Measurements from ENCODE around the gene ZBTB20. TPM values are rescaled to one million over a fixed set of nuclear protein-coding genes. Genes with fewer than 3 reads are reported as not detected.

ZBTB20 gene
- total RNA-seq, 1 experiment from 2014 or later = 7.7 TPM

DNA sequence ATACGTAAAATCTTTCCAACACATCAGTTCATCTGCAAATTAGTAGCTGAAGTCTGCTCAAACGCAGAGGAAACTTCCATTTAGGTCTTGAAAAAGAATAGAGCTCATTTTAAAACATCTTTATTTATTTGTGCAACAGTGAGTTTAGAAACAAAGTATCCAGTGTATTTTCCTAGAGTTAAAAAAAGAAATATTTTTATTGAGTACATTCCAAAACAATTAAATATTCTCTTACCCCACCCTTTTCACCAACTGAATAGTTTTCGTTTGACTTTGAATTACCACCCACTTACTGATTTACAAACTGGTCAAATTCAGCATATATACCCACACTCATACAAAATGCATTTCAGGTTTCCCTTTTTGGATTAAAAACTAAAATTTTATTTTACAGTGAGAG lies 104.7 kb downstream of the ZBTB20 start:
- Histone ChIP-seq H3K4me1 (no peaks in the 10 kb centered on the region), H3K27ac (no peak overlapping the region), H3K9me3 (replicated peaks) (no peaks in the 10 kb centered on the region), H3K36me3 (no peaks in the 10 kb centered on the region), H3K27me3 (no peaks in the 10 kb centered on the region), H3K4me3 (no peak overlapping the region)
- DNase-seq = no peak

GRCh38 chr3:115040673-115041286 lies 106.3 kb downstream of the ZBTB20 start:
- Histone ChIP-seq H3K4me3 (no peak overlapping the region), H3K4me1 (no peaks in the 10 kb centered on the region), H3K27me3 (no peaks in the 10 kb centered on the region), H3K27ac (no peak overlapping the region), H3K36me3 (no peaks in the 10 kb centered on the region), H3K9me3 (replicated peaks) (no peaks in the 10 kb centered on the region)
- DNase-seq = peak; percentile 24 to 63

DNA sequence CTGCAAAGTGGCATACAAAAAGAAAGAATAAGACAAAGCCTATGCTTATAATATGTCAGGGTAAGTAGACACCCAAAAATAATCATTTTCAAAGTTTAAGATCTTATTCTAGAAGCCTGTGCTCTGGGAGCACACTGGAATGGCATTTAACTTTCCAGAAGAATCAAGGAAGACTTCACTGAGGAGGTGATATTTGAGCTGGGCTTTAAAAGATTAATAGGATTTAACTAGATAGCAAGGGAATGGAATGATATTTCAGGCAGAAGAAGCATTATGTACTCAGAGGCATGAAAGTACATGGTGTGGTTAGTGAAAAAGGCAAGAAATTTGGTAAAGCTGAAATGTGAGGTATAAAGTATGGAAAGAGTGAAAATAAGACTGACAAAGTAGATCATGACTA lies 106.8 kb downstream of the ZBTB20 start:
- Histone ChIP-seq H3K27ac (no peak overlapping the region), H3K4me3 (no peak overlapping the region), H3K27me3 (no peaks in the 10 kb centered on the region), H3K9me3 (replicated peaks) (no peaks in the 10 kb centered on the region), H3K36me3 (no peaks in the 10 kb centered on the region), H3K4me1 (no peaks in the 10 kb centered on the region)
- DNase-seq = no peak

- no peak overlapping the region for H3K4me3 ChIP-seq
- DNase-seq = no peak
- H3K27ac ChIP-seq = no peak overlapping the region
- H3K9me3 ChIP-seq (replicated peaks) = no peaks in the 10 kb centered on the region
- H3K27me3 ChIP-seq = no peaks in the 10 kb centered on the region
- H3K4me1 ChIP-seq = no peaks in the 10 kb centered on the region
- no peaks in the 10 kb centered on the region for H3K36me3 ChIP-seq
Measured at GRCh38 chr3:115038817-115039216, 108.3 kb downstream of the ZBTB20 start.

- Histone ChIP-seq H3K4me3 (no peak overlapping the region), H3K27ac (no peak overlapping the region), H3K36me3 (no peaks in the 10 kb centered on the region), H3K27me3 (no peaks in the 10 kb centered on the region), H3K9me3 (replicated peaks) (no peaks in the 10 kb centered on the region), H3K4me1 (no peaks in the 10 kb centered on the region)
- DNase-seq = no peak
Measured at GRCh38 chr3:115022835-115023398, 124.2 kb downstream of the ZBTB20 start.

- DNase-seq = no peak
- Histone ChIP-seq H3K4me1 (no peaks in the 10 kb centered on the region), H3K4me3 (no peak overlapping the region), H3K36me3 (no peaks in the 10 kb centered on the region), H3K9me3 (replicated peaks) (no peaks in the 10 kb centered on the region), H3K27ac (no peak overlapping the region), H3K27me3 (no peaks in the 10 kb centered on the region)
Measured at GRCh38 chr3:115022199-115022598, 124.9 kb downstream of the ZBTB20 start.

GRCh38 chr3:115021061-115021460 lies 126.0 kb downstream of the ZBTB20 start:
- no peak overlapping the region for H3K27ac ChIP-seq
- 0 out of 2 replicates have a peak, but pooled peaks cover 2% of the 10 kb centered on the region for H3K9me3 ChIP-seq (replicated peaks)
- no peaks in the 10 kb centered on the region for H3K36me3 ChIP-seq
- H3K4me3 ChIP-seq = no peak overlapping the region
- H3K4me1 ChIP-seq = no peaks in the 10 kb centered on the region
- no peaks in the 10 kb centered on the region for H3K27me3 ChIP-seq
- no peak for DNase-seq

GRCh38 chr3:115019900-115020299 lies 127.2 kb downstream of the ZBTB20 start:
- Histone ChIP-seq H3K36me3 (no peaks in the 10 kb centered on the region), H3K4me3 (no peak overlapping the region), H3K9me3 (replicated peaks) (0 out of 2 replicates have a peak, but pooled peaks cover 2% of the 10 kb centered on the region), H3K27me3 (no peaks in the 10 kb centered on the region), H3K4me1 (no peaks in the 10 kb centered on the region), H3K27ac (no peak overlapping the region)
- DNase-seq = no peak

DNA sequence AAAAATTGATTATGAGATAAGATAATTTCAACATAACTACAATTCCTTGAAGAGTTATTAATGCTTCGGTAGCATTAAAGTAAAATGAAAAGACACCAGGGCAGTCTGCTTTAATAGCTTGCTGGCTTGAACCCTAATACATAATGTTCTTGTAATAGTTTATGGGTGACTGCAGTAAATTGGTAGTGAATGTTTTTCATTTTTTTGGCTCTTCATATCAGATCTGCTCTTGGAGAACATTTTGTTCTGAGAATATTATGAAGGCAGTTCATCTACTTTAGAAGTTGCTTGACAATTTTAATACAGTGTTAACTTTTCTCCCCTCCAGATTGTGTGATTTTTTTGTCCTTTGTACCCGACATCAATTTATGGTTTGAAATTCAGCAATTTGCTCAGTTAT lies 128.4 kb downstream of the ZBTB20 start:
- H3K27ac ChIP-seq = no peak overlapping the region
- 0 out of 2 replicates have a peak, but pooled peaks cover 2% of the 10 kb centered on the region for H3K9me3 ChIP-seq (replicated peaks)
- DNase-seq = no peak
- no peaks in the 10 kb centered on the region for H3K27me3 ChIP-seq
- H3K4me1 ChIP-seq = no peaks in the 10 kb centered on the region
- no peak overlapping the region for H3K4me3 ChIP-seq
- no peaks in the 10 kb centered on the region for H3K36me3 ChIP-seq

DNA sequence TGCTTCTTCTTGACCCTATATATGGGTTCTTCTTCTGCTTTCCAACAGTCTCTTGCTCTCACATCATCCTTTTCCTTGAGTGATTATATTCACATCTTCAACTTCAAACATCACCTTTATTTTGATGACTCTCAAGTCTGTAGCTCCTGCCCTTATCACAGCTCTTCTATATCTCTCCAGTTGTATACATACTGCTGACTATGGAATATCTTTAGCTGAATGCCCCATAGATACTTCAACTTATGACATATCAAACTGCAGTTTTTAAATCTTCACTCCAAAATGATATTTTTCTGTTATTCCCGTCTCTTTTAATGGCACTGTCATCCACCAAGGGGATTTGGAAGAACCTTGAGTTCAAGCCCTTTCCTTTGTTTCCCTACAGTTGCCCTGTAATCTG lies 139.1 kb downstream of the ZBTB20 start:
- H3K4me3 ChIP-seq = no peak overlapping the region
- H3K4me1 ChIP-seq = no peaks in the 10 kb centered on the region
- no peaks in the 10 kb centered on the region for H3K36me3 ChIP-seq
- H3K9me3 ChIP-seq (replicated peaks) = no peaks in the 10 kb centered on the region
- H3K27ac ChIP-seq = no peak overlapping the region
- H3K27me3 ChIP-seq = no peaks in the 10 kb centered on the region
- DNase-seq = no peak

- H3K27ac ChIP-seq = no peak overlapping the region
- H3K9me3 ChIP-seq (replicated peaks) = no peaks in the 10 kb centered on the region
- H3K27me3 ChIP-seq = no peaks in the 10 kb centered on the region
- no peaks in the 10 kb centered on the region for H3K4me1 ChIP-seq
- no peaks in the 10 kb centered on the region for H3K36me3 ChIP-seq
- no peak overlapping the region for H3K4me3 ChIP-seq
- DNase-seq = no peak
Measured at GRCh38 chr3:115004201-115005140, 142.6 kb downstream of the ZBTB20 start.

GRCh38 chr3:114998971-114999579 lies 148.0 kb downstream of the ZBTB20 start:
- no peaks in the 10 kb centered on the region for H3K4me1 ChIP-seq

GRCh38 chr3:114994554-114995341 lies 152.3 kb downstream of the ZBTB20 start:
- Histone ChIP-seq H3K4me1 (no peaks in the 10 kb centered on the region), H3K4me3 (no peak overlapping the region), H3K27me3 (no peaks in the 10 kb centered on the region), H3K9me3 (replicated peaks) (peaks cover 3% of the 10 kb centered on the region; the same call in 1 of the 2 replicates), H3K27ac (no peak overlapping the region), H3K36me3 (no peaks in the 10 kb centered on the region)
- no peak for DNase-seq

More at GRCh38 chr3:114998971-114999579, 148.0 kb downstream of the ZBTB20 start:
- no peak overlapping the region for H3K27ac ChIP-seq
- no peaks in the 10 kb centered on the region for H3K27me3 ChIP-seq
- no peak for DNase-seq
- no peaks in the 10 kb centered on the region for H3K36me3 ChIP-seq
- H3K9me3 ChIP-seq (replicated peaks) = peaks cover 3% of the 10 kb centered on the region; the same call in 1 of the 2 replicates
- no peak overlapping the region for H3K4me3 ChIP-seq

DNA sequence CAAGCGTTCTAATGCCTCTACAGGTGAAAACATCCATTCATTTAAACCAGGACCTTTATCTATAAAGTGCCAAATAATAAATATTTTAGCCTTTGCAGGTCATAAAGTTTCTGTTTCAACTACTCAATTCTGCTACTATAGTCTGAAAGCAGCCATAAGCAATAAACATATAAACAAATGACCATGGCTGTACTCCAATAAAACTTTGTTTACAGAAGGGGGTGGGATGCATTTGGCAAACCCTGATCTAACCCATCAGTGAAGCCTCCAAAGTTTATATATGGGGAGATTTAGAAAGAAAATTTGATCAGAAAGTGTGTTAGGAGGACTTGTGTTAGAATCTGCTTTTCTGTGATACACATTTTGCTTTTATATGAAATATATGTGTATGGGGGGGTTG lies 161.3 kb downstream of the ZBTB20 start:
- H3K4me1 ChIP-seq = no peaks in the 10 kb centered on the region
- H3K27me3 ChIP-seq = no peaks in the 10 kb centered on the region
- H3K4me3 ChIP-seq = no peak overlapping the region
- DNase-seq = no peak
- H3K27ac ChIP-seq = no peak overlapping the region
- no peaks in the 10 kb centered on the region for H3K36me3 ChIP-seq
- H3K9me3 ChIP-seq (replicated peaks) = no peaks in the 10 kb centered on the region
